PFSK-1 (cell line): ENCODE data around the gene KDM4C.

Experiments
- FOXP2 ChIP-seq: optimal IDR thresholded peaks from 2 replicates; pipeline ENCODE3; 2011; ENCODE audit warnings: borderline replicate concordance, control low read depth, inconsistent platforms; ENCODE audit not compliant: insufficient read depth; ENCODE audit errors: extremely low read length, extremely low read depth
- POLR2AphosphoS5 ChIP-seq: IDR thresholded peaks from 2 replicates; pipeline ENCODE4 v1.6.1; 2012; ENCODE audit warnings: low read depth, mild to moderate bottlenecking, control low read depth, low read length, moderate library complexity
- REST ChIP-seq, 2 experiments: IDR thresholded peaks; 2 replicates each; pipeline versions ENCODE4 v1.6.1 to v1.8.0; 2011 to 2012; ENCODE audit warnings: low read depth in 2 of 2, low read length in 2 of 2, control low read depth in 1 of 2, inconsistent platforms in 1 of 2, mild to moderate bottlenecking in 1 of 2, moderate library complexity in 1 of 2; ENCODE audit not compliant: insufficient read depth in 1 of 2
- SIN3A ChIP-seq: IDR thresholded peaks from 2 replicates; pipeline ENCODE4 v1.6.1; 2012; ENCODE audit warnings: mild to moderate bottlenecking, low read length, moderate library complexity, borderline replicate concordance; ENCODE audit not compliant: insufficient read depth
- TAF1 ChIP-seq: IDR thresholded peaks from 2 replicates; pipeline ENCODE4 v1.6.1; 2012; ENCODE audit warnings: low read length, control low read depth, borderline replicate concordance; ENCODE audit not compliant: insufficient read depth

DNA sequence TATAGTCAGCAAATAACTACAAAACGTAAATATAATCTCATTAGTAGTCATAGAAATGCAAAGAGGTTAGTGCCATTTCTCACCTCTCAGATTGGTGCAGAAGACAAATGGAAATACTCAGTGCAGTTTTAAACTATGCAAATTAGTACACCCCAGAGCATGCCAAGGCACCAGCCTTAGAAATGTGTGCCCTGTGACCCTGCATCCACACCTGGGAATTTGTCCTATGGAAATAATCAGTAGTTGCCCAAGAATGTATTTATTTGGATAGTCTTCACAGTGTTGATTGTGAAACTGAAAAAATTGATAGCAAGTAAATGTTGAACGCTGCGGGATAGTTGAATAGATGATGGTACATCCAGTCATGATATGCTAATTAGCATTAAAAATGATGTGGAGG lies 152.7 kb downstream of the KDM4C start:
- TF ChIP-seq POLR2AphosphoS5 (no peak), TAF1 (no peak), REST (IDR thresholded peaks at IDR 0.05; ENCODE audit: insufficient read depth in 1 of 2, low read depth in 2 of 2, low read length in 2 of 2) (no peak), SIN3A (no peak), FOXP2 (no peak)
